ENCODE results near the gene SV2B.

The SV2B gene

DNA sequence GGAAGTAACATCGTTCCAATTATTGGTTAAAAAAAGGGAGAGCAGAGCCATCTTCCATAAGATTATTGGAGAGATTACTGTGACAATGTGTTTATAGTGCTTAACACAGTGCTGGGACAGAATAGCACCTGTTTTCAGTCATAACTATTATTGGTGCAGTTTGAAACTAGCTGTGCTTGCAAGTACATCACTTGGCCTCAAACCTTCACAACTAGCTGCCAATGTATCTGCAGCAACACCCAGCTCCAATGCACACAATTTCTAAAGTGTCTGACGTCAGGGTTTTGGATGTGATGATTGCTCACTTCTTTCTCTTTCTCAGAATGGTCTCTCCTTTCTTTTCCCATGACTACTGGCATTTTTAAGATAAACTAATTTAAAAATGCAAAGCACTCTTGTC is 246.2 kb downstream of the SV2B start:
- DNase-seq (ENCODE audit: insufficient read length, low spot score) (no peak), FAIRE-seq (no peak)
- TF ChIP-seq POLR2A (IDR thresholded peaks at IDR 0.05; ENCODE audit: low read depth, low read length), result no peak

DNA sequence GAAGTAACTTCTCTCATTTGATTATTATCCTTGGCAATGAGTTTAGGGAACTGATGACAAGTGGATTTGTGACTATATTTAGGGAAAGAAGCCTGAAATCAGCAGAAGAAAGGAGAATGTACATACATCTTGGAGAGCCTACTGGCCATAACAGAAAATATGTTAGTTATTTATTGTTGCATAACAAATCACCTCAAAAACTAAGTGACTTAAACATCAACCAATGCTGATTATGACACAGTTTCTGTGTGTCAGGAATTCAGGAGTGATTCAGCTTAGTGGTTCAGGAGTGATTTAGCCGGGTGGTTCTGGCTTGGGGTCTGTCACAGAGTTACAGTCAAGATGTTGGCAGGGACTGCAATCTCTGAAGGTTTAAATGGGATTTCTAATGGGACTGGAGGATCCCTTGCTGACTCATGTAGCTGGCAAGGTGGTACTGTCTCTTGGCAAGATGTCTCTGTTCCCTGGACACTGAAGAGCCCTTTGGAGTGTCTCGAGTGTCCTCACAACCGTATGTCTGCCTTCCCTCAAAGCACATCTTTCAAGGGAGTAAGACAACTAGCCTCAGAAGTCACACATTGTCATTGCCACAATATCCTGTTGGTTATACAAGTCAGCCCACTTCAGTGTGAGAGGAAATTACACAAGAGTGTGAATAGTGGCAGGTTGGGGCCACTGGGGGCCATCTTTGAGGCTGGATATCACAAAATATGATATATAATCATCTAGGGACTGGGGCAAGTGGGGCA is 248.9 kb downstream of the SV2B start:
- DNase-seq (ENCODE audit: insufficient read length, low spot score) (no peak), FAIRE-seq (no peak)
- no peak for TF ChIP-seq POLR2A (IDR thresholded peaks at IDR 0.05; ENCODE audit: low read depth, low read length)

Measured in H54 (cell line).